Panc1 (cell line): Measurements from ENCODE around the gene KCNJ13. TPM values are rescaled to one million over a fixed set of nuclear protein-coding genes. Genes with fewer than 3 reads are reported as not detected.

Experiments used
- ATAC-seq: fragments of 200-7000 bp; cut with Tn5 transposase; 2 replicates; pipeline ENCODE4 v1.9.1; 2020; ENCODE audit warnings: mild to moderate bottlenecking, moderate library complexity
- BruUV-seq: library from RNA; stranded (reverse); fragments of 400-500 nt; replicated peaks from 2 replicates; lab custom pipeline; 2021; lab: Mats Ljungman, UMichigan
- CTCF ChIA-PET: fragments of 300-600 bp; sonication (Branson Sonifier 250); formaldehyde crosslinking; loops from one replicate; lab custom pipeline; 2022; ENCODE audit warnings: antibody characterized with exemption; lab: Charles Lee
- POLR2A ChIA-PET: fragments of 300-600 bp; sonication (Branson Sonifier 250); formaldehyde crosslinking; loops from one replicate; lab custom pipeline; 2022; ENCODE audit warnings: antibody characterized with exemption; lab: Charles Lee
- DNase-seq: peaks from one replicate; pipeline ENCODE4 v3.0.0-alpha.2; 2010; ENCODE audit warnings: low read depth, low spot score
- H3K27ac ChIP-seq: 2 replicates; pipeline ENCODE4 v1.5.1; 2011; ENCODE audit warnings: mild to moderate bottlenecking, low read length, inconsistent platforms
- H3K27me3 ChIP-seq: fragments of 200-500 bp; sonication (Bioruptor generic); 2 replicates; pipeline ENCODE4 v1.6.0; 2014; ENCODE audit warnings: low read length, inconsistent platforms; ENCODE audit not compliant: control insufficient read depth, insufficient read depth
- H3K36me3 ChIP-seq: fragments of 200-500 bp; sonication (Bioruptor generic); 2 replicates; pipeline ENCODE4 v1.5.1; 2014; ENCODE audit warnings: inconsistent platforms, mild to moderate bottlenecking, low read length, moderate library complexity; ENCODE audit not compliant: control insufficient read depth, insufficient read depth
- H3K4me1 ChIP-seq: 2 replicates; pipeline ENCODE4 v1.5.1; 2011; ENCODE audit warnings: inconsistent platforms, mild to moderate bottlenecking, low read length, moderate library complexity; ENCODE audit not compliant: control insufficient read depth, insufficient read depth
- H3K4me3 ChIP-seq, 2 experiments: 2 replicates each; pipeline ENCODE4 v1.5.1; 2011 to 2012; ENCODE audit warnings: low read depth in 2 of 2, low read length in 2 of 2, mild to moderate bottlenecking in 2 of 2, inconsistent platforms in 1 of 2, moderate library complexity in 1 of 2
- H3K9me3 ChIP-seq: fragments of 200-500 bp; sonication (Bioruptor generic); 2 replicates; pipeline ENCODE4 v1.5.1; 2014; ENCODE audit warnings: low read depth, mild to moderate bottlenecking, inconsistent platforms, low read length, moderate library complexity; ENCODE audit not compliant: control insufficient read depth, insufficient read depth
- POLR2AphosphoS5 ChIP-seq: IDR thresholded peaks from 2 replicates; pipeline ENCODE4 v1.6.1; 2012; ENCODE audit warnings: mild to moderate bottlenecking, low read depth, low read length, moderate library complexity
- SIN3A ChIP-seq: IDR thresholded peaks from 2 replicates; pipeline ENCODE4 v1.6.1; 2012; ENCODE audit warnings: low read depth, mild to moderate bottlenecking, low read length, moderate library complexity, borderline replicate concordance; ENCODE audit not compliant: insufficient read depth
- TCF7L2 ChIP-seq: IDR thresholded peaks from 2 replicates; pipeline ENCODE4 v1.6.1; 2011; ENCODE audit warnings: mild to moderate bottlenecking, low read depth, low read length, inconsistent platforms
- in situ Hi-C: cut with HindIII; loops from 2 replicates; pipeline ENCODE4 v1.10.0; 2016; ENCODE audit warnings: low sequenced_read_pairs, low pct_unique_long_range_greater_than_20kb
- intact Hi-C: fragments of 100-400 bp; cut with micrococcal nuclease; formaldehyde crosslinking; loops from one replicate; pipeline ENCODE4 v1.10.0; 2022; ENCODE audit not compliant: unreplicated experiment
- total RNA-seq: library from RNA; stranded (reverse); gene quantifications from one replicate; pipeline ENCODE4 v1.2.1, GENCODE V29; 2021; ENCODE audit not compliant: unreplicated experiment
- TF ChIP-seq, protein P1 (sequence below), 2 experiments: IDR thresholded peaks; 2 replicates each; pipeline ENCODE4 v1.6.1; 2011 to 2012; ENCODE audit warnings: low read depth in 2 of 2, control low read depth in 1 of 2, low read length in 1 of 2, mild to moderate bottlenecking in 1 of 2, moderate library complexity in 1 of 2; ENCODE audit not compliant: insufficient read depth in 1 of 2
- TF ChIP-seq, protein P2 (sequence below): fragments of 450-650 bp; IDR thresholded peaks from 2 replicates; pipeline ENCODE4 v1.5.1; 2017; ENCODE audit warnings: mild to moderate bottlenecking

The KCNJ13 gene
- total RNA-seq, 1 experiment from 2014 or later, result 1.1 TPM

DNA sequence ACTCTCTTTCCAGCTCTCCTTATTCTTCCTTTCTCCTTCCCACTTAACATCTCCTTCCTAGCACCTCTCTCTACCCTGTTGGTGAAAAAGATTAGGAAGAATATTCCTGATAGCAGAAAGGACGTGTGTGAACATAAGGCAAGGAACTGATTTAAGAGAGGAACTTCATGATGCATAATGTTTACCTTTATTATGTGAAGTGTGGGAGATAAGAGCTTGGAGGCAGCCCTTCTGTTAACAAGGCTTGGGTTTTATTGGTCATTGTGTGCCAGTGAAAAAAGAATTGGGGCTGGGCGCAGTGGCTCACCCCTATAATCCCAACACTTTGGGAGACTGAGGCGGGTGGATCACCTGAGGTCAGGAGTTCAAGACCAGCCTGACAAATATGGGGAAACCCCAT lies 34.4 kb downstream of the KCNJ13 start:
- no peak overlapping the region for H3K27ac ChIP-seq
- no peaks in the 10 kb centered on the region for H3K27me3 ChIP-seq
- POLR2A ChIA-PET, result no interaction called here
- DNase-seq (no peak), ATAC-seq (no peak)
- TF ChIP-seq POLR2AphosphoS5 (no peak), SIN3A (no peak), TCF7L2 (no peak)
- TF ChIP-seq, protein P1, sequence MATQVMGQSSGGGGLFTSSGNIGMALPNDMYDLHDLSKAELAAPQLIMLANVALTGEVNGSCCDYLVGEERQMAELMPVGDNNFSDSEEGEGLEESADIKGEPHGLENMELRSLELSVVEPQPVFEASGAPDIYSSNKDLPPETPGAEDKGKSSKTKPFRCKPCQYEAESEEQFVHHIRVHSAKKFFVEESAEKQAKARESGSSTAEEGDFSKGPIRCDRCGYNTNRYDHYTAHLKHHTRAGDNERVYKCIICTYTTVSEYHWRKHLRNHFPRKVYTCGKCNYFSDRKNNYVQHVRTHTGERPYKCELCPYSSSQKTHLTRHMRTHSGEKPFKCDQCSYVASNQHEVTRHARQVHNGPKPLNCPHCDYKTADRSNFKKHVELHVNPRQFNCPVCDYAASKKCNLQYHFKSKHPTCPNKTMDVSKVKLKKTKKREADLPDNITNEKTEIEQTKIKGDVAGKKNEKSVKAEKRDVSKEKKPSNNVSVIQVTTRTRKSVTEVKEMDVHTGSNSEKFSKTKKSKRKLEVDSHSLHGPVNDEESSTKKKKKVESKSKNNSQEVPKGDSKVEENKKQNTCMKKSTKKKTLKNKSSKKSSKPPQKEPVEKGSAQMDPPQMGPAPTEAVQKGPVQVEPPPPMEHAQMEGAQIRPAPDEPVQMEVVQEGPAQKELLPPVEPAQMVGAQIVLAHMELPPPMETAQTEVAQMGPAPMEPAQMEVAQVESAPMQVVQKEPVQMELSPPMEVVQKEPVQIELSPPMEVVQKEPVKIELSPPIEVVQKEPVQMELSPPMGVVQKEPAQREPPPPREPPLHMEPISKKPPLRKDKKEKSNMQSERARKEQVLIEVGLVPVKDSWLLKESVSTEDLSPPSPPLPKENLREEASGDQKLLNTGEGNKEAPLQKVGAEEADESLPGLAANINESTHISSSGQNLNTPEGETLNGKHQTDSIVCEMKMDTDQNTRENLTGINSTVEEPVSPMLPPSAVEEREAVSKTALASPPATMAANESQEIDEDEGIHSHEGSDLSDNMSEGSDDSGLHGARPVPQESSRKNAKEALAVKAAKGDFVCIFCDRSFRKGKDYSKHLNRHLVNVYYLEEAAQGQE (IDR thresholded peaks at IDR 0.05; ENCODE audit: insufficient read depth in 1 of 2, low read depth in 2 of 2, low read length in 1 of 2), result no peak
- TF ChIP-seq, protein P2, sequence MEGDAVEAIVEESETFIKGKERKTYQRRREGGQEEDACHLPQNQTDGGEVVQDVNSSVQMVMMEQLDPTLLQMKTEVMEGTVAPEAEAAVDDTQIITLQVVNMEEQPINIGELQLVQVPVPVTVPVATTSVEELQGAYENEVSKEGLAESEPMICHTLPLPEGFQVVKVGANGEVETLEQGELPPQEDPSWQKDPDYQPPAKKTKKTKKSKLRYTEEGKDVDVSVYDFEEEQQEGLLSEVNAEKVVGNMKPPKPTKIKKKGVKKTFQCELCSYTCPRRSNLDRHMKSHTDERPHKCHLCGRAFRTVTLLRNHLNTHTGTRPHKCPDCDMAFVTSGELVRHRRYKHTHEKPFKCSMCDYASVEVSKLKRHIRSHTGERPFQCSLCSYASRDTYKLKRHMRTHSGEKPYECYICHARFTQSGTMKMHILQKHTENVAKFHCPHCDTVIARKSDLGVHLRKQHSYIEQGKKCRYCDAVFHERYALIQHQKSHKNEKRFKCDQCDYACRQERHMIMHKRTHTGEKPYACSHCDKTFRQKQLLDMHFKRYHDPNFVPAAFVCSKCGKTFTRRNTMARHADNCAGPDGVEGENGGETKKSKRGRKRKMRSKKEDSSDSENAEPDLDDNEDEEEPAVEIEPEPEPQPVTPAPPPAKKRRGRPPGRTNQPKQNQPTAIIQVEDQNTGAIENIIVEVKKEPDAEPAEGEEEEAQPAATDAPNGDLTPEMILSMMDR, result no peak
- H3K4me1 ChIP-seq, result peaks cover 10% of the 10 kb centered on the region; the same call in 1 of the 2 replicates
- CTCF ChIA-PET, result no interaction called here
- intact Hi-C loops (no loop called here), in situ Hi-C loops (no loop called here)
- no peak overlapping the region for H3K4me3 ChIP-seq
- H3K36me3 ChIP-seq, result peaks cover 1% of the 10 kb centered on the region; the same call in 1 of the 2 replicates
- BruUV-seq, result no TSS peak
- no peaks in the 10 kb centered on the region for H3K9me3 ChIP-seq

DNA sequence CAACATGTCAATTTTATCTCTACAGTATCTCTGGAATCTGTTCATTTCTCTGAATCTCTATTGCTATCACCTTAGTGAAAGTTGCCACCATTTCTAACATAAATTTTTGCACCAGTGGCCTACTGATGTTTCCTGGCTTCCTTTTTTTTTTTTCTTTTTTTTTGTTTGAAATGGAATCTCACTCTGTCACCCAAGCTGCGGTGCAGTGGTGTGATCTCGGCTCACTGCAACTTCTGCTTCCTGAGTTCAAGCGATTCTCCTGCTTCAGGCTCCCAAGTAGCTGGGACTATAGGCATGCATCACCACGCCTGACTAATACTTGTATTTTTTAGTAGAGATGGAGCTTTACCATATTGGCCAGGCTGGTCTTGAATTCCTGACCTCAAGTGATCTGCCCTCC lies 35.1 kb downstream of the KCNJ13 start:
- intact Hi-C loops (no loop called here), in situ Hi-C loops (no loop called here)
- Histone ChIP-seq H3K27ac (no peak overlapping the region), H3K36me3 (no peaks in the 10 kb centered on the region; the same call in 1 of the 2 replicates), H3K4me3 (no peak overlapping the region), H3K27me3 (no peaks in the 10 kb centered on the region), H3K4me1 (peaks cover 10% of the 10 kb centered on the region; the same call in 1 of the 2 replicates), H3K9me3 (no peaks in the 10 kb centered on the region)
- no peak for ATAC-seq
- BruUV-seq, result no TSS peak
- no peak for TF ChIP-seq POLR2AphosphoS5
- ChIA-PET CTCF (no interaction called here), POLR2A (no interaction called here)
- DNase-seq, result no peak

DNA sequence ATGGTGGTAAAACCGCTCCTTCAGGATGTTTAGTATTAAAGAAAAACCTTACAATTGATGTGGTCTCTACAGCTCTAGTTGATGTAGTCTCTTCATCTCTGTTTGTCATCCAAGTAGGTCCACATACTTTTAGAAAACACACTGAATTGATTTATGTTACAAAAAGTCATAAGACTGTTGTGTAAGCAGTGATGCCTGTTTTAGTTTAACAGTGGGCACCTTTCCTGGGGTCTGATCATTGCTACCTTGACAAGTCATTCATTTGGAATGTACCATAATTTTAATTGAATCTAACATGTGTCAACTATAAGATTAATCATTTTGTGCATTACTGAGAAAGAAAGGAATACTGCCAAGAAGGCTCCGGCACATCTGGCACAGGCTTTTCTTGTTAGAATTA lies 44.9 kb downstream of the KCNJ13 start:
- no peak for DNase-seq
- Histone ChIP-seq H3K4me3 (no peak overlapping the region), H3K9me3 (no peaks in the 10 kb centered on the region), H3K36me3 (peaks cover 8% of the 10 kb centered on the region; the same call in 1 of the 2 replicates), H3K27ac (no peak overlapping the region), H3K27me3 (no peaks in the 10 kb centered on the region), H3K4me1 (peaks cover 4% of the 10 kb centered on the region; the same call in 1 of the 2 replicates)
- intact Hi-C loops, result no loop called here
- BruUV-seq, result no TSS peak
- TF ChIP-seq, protein P1 (IDR thresholded peaks at IDR 0.05; ENCODE audit: insufficient read depth in 1 of 2, low read depth in 2 of 2, low read length in 1 of 2), result no peak
- TF ChIP-seq POLR2AphosphoS5, result no peak
- TF ChIP-seq, protein P2, result no peak
- no peak for TF ChIP-seq TCF7L2
- no peak for TF ChIP-seq SIN3A
- in situ Hi-C loops, result no loop called here
- CTCF ChIA-PET, result no interaction called here
- POLR2A ChIA-PET, result interaction anchor here (0.6 kb wide), 1 partner anchor 53 kb away, joined by 3 read pairs; no protein-coding TSS in a partner anchor
- no peak for ATAC-seq
